ENCODE data around the gene RNF215. TPM values are rescaled to one million over a fixed set of nuclear protein-coding genes. Genes with fewer than 3 reads are reported as not detected.
A peak's percentile ranks its signal among the peaks of the same experiment; 100 is the strongest.
"Not testable (repeated sequence)": the region's sequence is repeated elsewhere in the genome, so short reads cannot be mapped to it uniquely, and the experiment has no call there.

Gene RNF215
- total and polyA plus RNA-seq, 4 donors: 16.0 to 40.5 (median 29.3) TPM

- not testable (repeated sequence) for H3K9me3 ChIP-seq (ENCODE audit: control insufficient read depth, insufficient read depth, low read length); DNase-seq (ENCODE audit: low read depth in 4 of 6, low spot score in 6 of 6); H3K4me3 ChIP-seq (ENCODE audit: low read depth, low read length); H3K27me3 ChIP-seq (ENCODE audit: control insufficient read depth, insufficient read depth, low read length); H3K27ac ChIP-seq (ENCODE audit: low read depth, low read length)
- Histone ChIP-seq H3K4me1 (ENCODE audit: control insufficient read depth, insufficient read depth, low read length) (peaks cover 52% of the 10 kb centered on the region), H3K36me3 (ENCODE audit: control insufficient read depth, insufficient read depth, low read length) (peaks cover 92% of the 10 kb centered on the region)
- WGBS (ENCODE audit: insufficient coverage): 83% methylated on average over 8 of the region's 9 CpGs
Measured at GRCh38 chr22:30338341-30338740, 48.9 kb downstream of the RNF215 start.

DNA sequence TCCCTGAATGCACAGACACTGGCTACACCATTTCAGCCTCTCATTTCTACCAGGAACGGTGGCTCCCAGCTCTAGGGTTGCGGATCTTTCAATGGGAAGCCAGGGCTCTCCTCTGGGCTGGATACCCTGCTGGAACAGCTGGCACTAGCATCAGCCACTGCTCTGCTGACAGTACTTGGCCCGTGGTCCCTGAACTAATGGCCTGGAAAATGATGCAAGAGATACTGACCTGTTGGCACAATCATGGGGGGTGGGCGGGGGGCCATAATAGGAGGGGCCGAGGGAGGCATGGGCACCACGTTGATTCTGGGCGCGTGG is 49.8 kb downstream of the RNF215 start:
- Histone ChIP-seq H3K4me3 (ENCODE audit: low read depth, low read length) (no peak overlapping the region), H3K27me3 (ENCODE audit: control insufficient read depth, insufficient read depth, low read length) (no peaks in the 10 kb centered on the region), H3K9me3 (ENCODE audit: control insufficient read depth, insufficient read depth, low read length) (no peaks in the 10 kb centered on the region), H3K36me3 (ENCODE audit: control insufficient read depth, insufficient read depth, low read length) (peaks cover 93% of the 10 kb centered on the region), H3K4me1 (ENCODE audit: control insufficient read depth, insufficient read depth, low read length) (peaks cover 59% of the 10 kb centered on the region), H3K27ac (ENCODE audit: low read depth, low read length) (no peak overlapping the region)
- WGBS (ENCODE audit: insufficient coverage): 68% methylated on average over 8 of the region's 8 CpGs
- peak in 2 of 6 donors; percentile 10 to 78 for DNase-seq (ENCODE audit: low read depth in 4 of 6, low spot score in 6 of 6)

DNA sequence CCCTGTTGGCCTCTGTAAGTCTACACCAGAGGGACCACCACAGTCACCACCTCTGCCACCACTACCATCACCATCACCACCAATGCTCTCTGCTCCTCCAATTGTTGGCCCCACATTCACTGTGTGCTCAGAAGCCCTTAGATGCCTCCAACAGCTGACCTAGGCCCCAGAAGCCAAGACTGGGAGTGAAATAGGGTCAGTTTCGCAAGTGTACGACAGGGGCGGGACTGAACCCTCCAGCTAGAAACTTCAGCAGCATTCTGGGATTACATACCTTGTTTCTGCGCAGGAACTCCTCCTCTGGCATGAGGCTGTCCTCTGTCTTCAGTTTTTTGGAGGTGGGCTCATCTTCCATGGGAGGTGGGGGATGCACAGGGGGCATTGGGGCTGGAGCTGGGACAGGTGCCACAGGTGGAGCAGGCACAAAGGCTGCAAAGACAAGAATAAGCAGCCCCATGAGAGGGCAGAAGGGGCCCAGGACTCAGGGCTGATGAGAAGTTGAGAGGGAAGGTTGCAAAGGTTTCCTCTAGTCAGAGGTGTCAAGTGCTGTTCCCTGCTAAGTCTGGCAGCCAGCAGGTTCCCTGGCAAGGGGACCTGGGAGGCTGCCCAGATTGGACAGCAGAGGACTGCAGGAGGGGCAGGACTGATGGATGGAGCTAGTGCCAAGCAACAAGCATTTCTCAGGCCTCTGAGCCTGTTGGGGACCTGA is 50.3 kb downstream of the RNF215 start:
- peak in 1 of 6 donors; percentile 22 for DNase-seq (ENCODE audit: low read depth in 4 of 6, low spot score in 6 of 6)

GRCh38 chr22:30335236-30335635 is 52.0 kb downstream of the RNF215 start:
- H3K36me3 ChIP-seq (ENCODE audit: control insufficient read depth, insufficient read depth, low read length): peaks cover 88% of the 10 kb centered on the region
- no peaks in the 10 kb centered on the region for H3K9me3 ChIP-seq (ENCODE audit: control insufficient read depth, insufficient read depth, low read length)
- no peak for DNase-seq (ENCODE audit: low read depth in 4 of 6, low spot score in 6 of 6)
- H3K27me3 ChIP-seq (ENCODE audit: control insufficient read depth, insufficient read depth, low read length): no peaks in the 10 kb centered on the region
- peaks cover 41% of the 10 kb centered on the region for H3K4me1 ChIP-seq (ENCODE audit: control insufficient read depth, insufficient read depth, low read length)
- H3K4me3 ChIP-seq (ENCODE audit: low read depth, low read length): no peak overlapping the region
- no peak overlapping the region for H3K27ac ChIP-seq (ENCODE audit: low read depth, low read length)
- WGBS (ENCODE audit: insufficient coverage): 100% methylated on average over 1 of the region's 1 CpG

More for the DNA sequence above, 50.3 kb downstream of the RNF215 start:
- H3K27ac ChIP-seq (ENCODE audit: low read depth, low read length): no peak overlapping the region
- no peak overlapping the region for H3K4me3 ChIP-seq (ENCODE audit: low read depth, low read length)
- WGBS (ENCODE audit: insufficient coverage): 100% methylated on average over 4 of the region's 4 CpGs
- H3K4me1 ChIP-seq (ENCODE audit: control insufficient read depth, insufficient read depth, low read length): peaks cover 57% of the 10 kb centered on the region
- H3K36me3 ChIP-seq (ENCODE audit: control insufficient read depth, insufficient read depth, low read length): peaks cover 90% of the 10 kb centered on the region
- no peaks in the 10 kb centered on the region for H3K27me3 ChIP-seq (ENCODE audit: control insufficient read depth, insufficient read depth, low read length)
- no peaks in the 10 kb centered on the region for H3K9me3 ChIP-seq (ENCODE audit: control insufficient read depth, insufficient read depth, low read length)

GRCh38 chr22:30334646-30335045 is 52.6 kb downstream of the RNF215 start:
- Histone ChIP-seq H3K4me1 (ENCODE audit: control insufficient read depth, insufficient read depth, low read length) (peaks cover 35% of the 10 kb centered on the region), H3K27me3 (ENCODE audit: control insufficient read depth, insufficient read depth, low read length) (no peaks in the 10 kb centered on the region), H3K9me3 (ENCODE audit: control insufficient read depth, insufficient read depth, low read length) (no peaks in the 10 kb centered on the region), H3K27ac (ENCODE audit: low read depth, low read length) (no peak overlapping the region), H3K4me3 (ENCODE audit: low read depth, low read length) (no peak overlapping the region), H3K36me3 (ENCODE audit: control insufficient read depth, insufficient read depth, low read length) (peaks cover 88% of the 10 kb centered on the region)
- 100% methylated on average over 3 of the region's 4 CpGs for WGBS (ENCODE audit: insufficient coverage)
- DNase-seq (ENCODE audit: low read depth in 4 of 6, low spot score in 6 of 6): no peak

DNA sequence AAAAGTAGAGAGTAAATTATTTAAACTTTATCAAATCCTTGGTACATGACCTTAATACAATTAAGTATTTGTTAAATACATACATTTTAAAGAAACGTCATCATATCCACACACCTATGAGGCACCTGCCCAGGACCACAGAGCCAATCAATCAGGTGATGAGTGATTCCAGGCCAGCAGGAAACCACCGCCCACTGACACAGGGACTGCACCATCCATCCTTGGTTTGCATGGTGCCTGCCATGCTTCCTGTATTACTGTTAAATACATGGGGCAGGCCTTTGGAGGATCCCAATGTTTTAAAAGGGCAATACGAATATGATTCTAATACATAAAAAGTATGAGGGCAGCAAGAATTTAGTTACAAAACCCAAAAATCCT is 53.5 kb downstream of the RNF215 start:
- peaks cover 27% of the 10 kb centered on the region for H3K4me1 ChIP-seq (ENCODE audit: control insufficient read depth, insufficient read depth, low read length)
- H3K27me3 ChIP-seq (ENCODE audit: control insufficient read depth, insufficient read depth, low read length): no peaks in the 10 kb centered on the region
- H3K36me3 ChIP-seq (ENCODE audit: control insufficient read depth, insufficient read depth, low read length): peaks cover 78% of the 10 kb centered on the region
- H3K9me3 ChIP-seq (ENCODE audit: control insufficient read depth, insufficient read depth, low read length): no peaks in the 10 kb centered on the region
- H3K4me3 ChIP-seq (ENCODE audit: low read depth, low read length): no peak overlapping the region
- DNase-seq (ENCODE audit: low read depth in 4 of 6, low spot score in 6 of 6): no peak
- 100% methylated on average over 1 of the region's 3 CpGs for WGBS (ENCODE audit: insufficient coverage)
- H3K27ac ChIP-seq (ENCODE audit: low read depth, low read length): no peak overlapping the region

DNA sequence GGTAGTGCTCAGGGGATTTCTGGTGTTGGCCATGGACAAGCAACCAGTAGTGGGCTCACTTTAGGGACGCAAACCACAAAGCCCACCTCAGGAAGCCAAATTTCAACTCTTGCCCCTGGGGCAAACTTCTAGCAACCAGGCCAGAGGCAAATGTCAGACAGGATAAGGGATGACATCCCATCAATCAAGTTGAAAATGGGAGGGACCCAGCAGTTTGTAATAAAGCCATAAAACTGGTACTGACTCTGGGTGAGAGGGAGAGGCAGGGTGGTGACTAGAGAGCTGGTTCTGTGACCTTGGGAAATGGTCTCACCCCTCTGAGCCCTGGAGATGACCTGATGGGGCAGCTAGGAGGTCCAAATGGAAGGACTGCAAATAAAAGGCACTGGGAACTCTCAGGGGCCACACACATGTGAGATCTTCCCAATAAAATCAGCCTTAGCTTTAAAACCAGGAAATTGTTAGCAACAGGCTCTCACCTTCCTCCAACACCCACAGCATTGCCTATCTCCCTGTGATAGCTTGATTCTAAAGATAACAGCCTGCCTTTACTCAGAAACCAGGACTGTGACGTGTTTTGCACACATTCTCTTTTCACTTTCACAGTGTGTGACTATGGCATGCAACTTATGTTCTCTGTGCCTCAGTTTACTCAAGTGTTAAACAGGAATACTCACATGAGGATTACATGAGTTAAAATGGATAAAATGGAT is 54.1 kb downstream of the RNF215 start:
- no peak overlapping the region for H3K4me3 ChIP-seq (ENCODE audit: low read depth, low read length)
- H3K27ac ChIP-seq (ENCODE audit: low read depth, low read length): no peak overlapping the region
- no peaks in the 10 kb centered on the region for H3K9me3 ChIP-seq (ENCODE audit: control insufficient read depth, insufficient read depth, low read length)
- peaks cover 73% of the 10 kb centered on the region for H3K36me3 ChIP-seq (ENCODE audit: control insufficient read depth, insufficient read depth, low read length)
- WGBS (ENCODE audit: insufficient coverage): no CpG with 5 or more reads among the region's 2 CpGs
- H3K27me3 ChIP-seq (ENCODE audit: control insufficient read depth, insufficient read depth, low read length): no peaks in the 10 kb centered on the region
- H3K4me1 ChIP-seq (ENCODE audit: control insufficient read depth, insufficient read depth, low read length): peaks cover 22% of the 10 kb centered on the region
- DNase-seq (ENCODE audit: low read depth in 4 of 6, low spot score in 6 of 6): no peak

GRCh38 chr22:30332551-30332950 is 54.7 kb downstream of the RNF215 start:
- peak in 1 of 6 donors; percentile 40 for DNase-seq (ENCODE audit: low read depth in 4 of 6, low spot score in 6 of 6)
- Histone ChIP-seq H3K27me3 (ENCODE audit: control insufficient read depth, insufficient read depth, low read length) (no peaks in the 10 kb centered on the region), H3K4me1 (ENCODE audit: control insufficient read depth, insufficient read depth, low read length) (peaks cover 17% of the 10 kb centered on the region), H3K36me3 (ENCODE audit: control insufficient read depth, insufficient read depth, low read length) (peaks cover 67% of the 10 kb centered on the region), H3K27ac (ENCODE audit: low read depth, low read length) (no peak overlapping the region), H3K4me3 (ENCODE audit: low read depth, low read length) (no peak overlapping the region), H3K9me3 (ENCODE audit: control insufficient read depth, insufficient read depth, low read length) (no peaks in the 10 kb centered on the region)
- 79% methylated on average over 2 of the region's 5 CpGs for WGBS (ENCODE audit: insufficient coverage)
